HepG2 (cell line): ENCODE results near the gene RER1. TPM values are rescaled to one million over a fixed set of nuclear protein-coding genes. Genes with fewer than 3 reads are reported as not detected.

Source experiments
- ATAC-seq: fragments of 200-7000 bp; cut with Tn5 transposase; 3 replicates; pipeline ENCODE4 v1.9.1; 2020; ENCODE audit warnings: mild to moderate bottlenecking, moderate library complexity
- BruUV-seq: library from RNA; stranded (reverse); fragments of 400-500 nt; replicated peaks from 2 replicates; lab custom pipeline; 2021; lab: Mats Ljungman, UMichigan
- CTCF ChIA-PET: fragments of 300-600 bp; formaldehyde crosslinking; extraction: SDS; loops from one replicate; lab custom pipeline; 2021; ENCODE audit warnings: low total read pairs, inconsistent platforms, low intra/inter-chr PET ratio; lab: Yijun Ruan, JAX
- POLR2A ChIA-PET: fragments of 350-600 bp; sonication (Branson Sonifier 250); formaldehyde crosslinking; loops from one replicate; lab custom pipeline; 2020; ENCODE audit warnings: antibody characterized with exemption, inconsistent platforms; lab: Yijun Ruan, JAX
- DNase-seq: peaks from one replicate; pipeline ENCODE4 v3.0.0-alpha.2; 2015; ENCODE audit warnings: low spot score
- FAIRE-seq: peaks from 3 replicates; lab custom pipeline; 2011; peaks lifted over from hg19 to GRCh38; lab: Jason Lieb, UNC
- H2AFZ ChIP-seq: one replicate; pipeline ENCODE4 v1.6.1; 2011; ENCODE audit warnings: low read length, inconsistent platforms
- H3K27ac ChIP-seq: fragments of 300-600 bp; 3 replicates; pipeline ENCODE4 v1.8.0; 2011; ENCODE audit warnings: mixed run types, mild to moderate bottlenecking, mixed read lengths, low read length, inconsistent platforms; ENCODE audit not compliant: insufficient read depth; ENCODE audit errors: extremely low read length
- H3K27me3 ChIP-seq, 2 experiments: fragments of 200-600 bp in 1 of 2; 2 replicates in 1 of 2; 3 replicates in 1 of 2; pipeline versions ENCODE4 v1.6.0 to v1.8.0; 2011; ENCODE audit warnings: low read length in 2 of 2, mild to moderate bottlenecking in 2 of 2, moderate library complexity in 2 of 2, inconsistent platforms in 1 of 2; ENCODE audit not compliant: insufficient read depth in 2 of 2, control insufficient read depth in 1 of 2
- H3K36me3 ChIP-seq, 2 experiments: fragments of 200-600 bp in 1 of 2; replicated peaks in 1 of 2; 2 replicates in 1 of 2; 3 replicates in 1 of 2; pipeline versions ENCODE4 v1.5.1 to v1.8.0; 2011; ENCODE audit warnings: low read length in 2 of 2, inconsistent platforms in 1 of 2; ENCODE audit not compliant: insufficient read depth in 2 of 2, control insufficient read depth in 1 of 2
- H3K4me1 ChIP-seq: 2 replicates; pipeline ENCODE4 v1.5.1; 2012; ENCODE audit warnings: low read length, inconsistent platforms; ENCODE audit not compliant: insufficient read depth
- H3K4me2 ChIP-seq: 2 replicates; pipeline ENCODE4 v1.6.0; 2011; ENCODE audit warnings: low read depth, low read length, inconsistent platforms
- H3K4me3 ChIP-seq, 3 experiments: fragments of 200-600 bp in 1 of 3; sonication (generic), shearing (Covaris generic) in 1 of 3; replicated peaks in 1 of 3; 2 replicates each; pipeline ENCODE4 v1.5.1; 2011 to 2016; ENCODE audit warnings: low read length in 3 of 3, inconsistent platforms in 2 of 3, low read depth in 2 of 3, mild to moderate bottlenecking in 2 of 3, control low read depth in 1 of 3, mixed read lengths in 1 of 3; ENCODE audit not compliant: insufficient read depth in 1 of 3
- H3K79me2 ChIP-seq: one replicate; pipeline ENCODE4 v1.6.1; 2011; ENCODE audit warnings: low read length, inconsistent platforms; ENCODE audit not compliant: insufficient read depth
- H3K9ac ChIP-seq: 2 replicates; pipeline ENCODE4 v1.6.0; 2011; ENCODE audit warnings: mild to moderate bottlenecking, low read depth, low read length, inconsistent platforms; ENCODE audit not compliant: insufficient read depth
- H3K9me3 ChIP-seq: 2 replicates; pipeline ENCODE4 v1.5.1; 2012; ENCODE audit warnings: mild to moderate bottlenecking, low read length
- H4K20me1 ChIP-seq: 2 replicates; pipeline ENCODE4 v1.6.0; 2011; ENCODE audit warnings: inconsistent platforms, mild to moderate bottlenecking, low read length, moderate library complexity; ENCODE audit not compliant: insufficient read depth
- KDM1A ChIP-seq: IDR thresholded peaks from 2 replicates; pipeline ENCODE4 v1.6.1; 2016; ENCODE audit warnings: missing compliant biosample characterization
- POLR2A ChIP-seq, 2 experiments: IDR thresholded peaks; 2 replicates each; pipeline ENCODE4 v1.6.1; 2011; ENCODE audit warnings: low read depth in 2 of 2, low read length in 2 of 2, mild to moderate bottlenecking in 1 of 2, moderate library complexity in 1 of 2; ENCODE audit not compliant: insufficient read depth in 1 of 2
- ZNF280D ChIP-seq: sonication (generic); formaldehyde crosslinking; IDR thresholded peaks from 2 replicates; pipeline ENCODE4 v1.5.1; 2020; ENCODE audit warnings: mild to moderate bottlenecking, missing genetic modification reagents
- ZNF710 ChIP-seq: sonication (generic); formaldehyde crosslinking; IDR thresholded peaks from 2 replicates; pipeline ENCODE4 v1.5.0; 2020; ENCODE audit warnings: mild to moderate bottlenecking, missing genetic modification reagents, borderline replicate concordance
- whole genome bisulfite sequencing: methylation state at CpG from one replicate; pipeline ENCODE4 v1.1.6; 2017; ENCODE audit warnings: low lambda C conversion rate; 5-methylcytosine and 5-hydroxymethylcytosine counted together
- in situ Hi-C: cut with HindIII; loops from 2 replicates; pipeline ENCODE4 v1.10.0; 2017; ENCODE audit warnings: low pct_unique_long_range_greater_than_20kb; ENCODE audit not compliant: extremely low pct_ligation_motif_present
- intact Hi-C: fragments of 100-400 bp; cut with micrococcal nuclease; formaldehyde crosslinking; loops from one replicate; pipeline ENCODE4 v1.10.0; 2022; ENCODE audit not compliant: unreplicated experiment
- polyA plus RNA-seq, 8 experiments: library from polyadenylated mRNA; depleted of rRNA in 3 of 8; stranded (reverse) in 7 of 8; unstranded in 1 of 8; fragments of >200 nt; fragmentation: Illumina TruSeq in 4 of 8; extraction: Trizol in 4 of 8; gene quantifications; 2 replicates each; pipeline versions ENCODE4 v1.2.1 to v1.2.3, GENCODE V29; 2011 to 2016; ENCODE audit warnings: low read depth in 4 of 8, missing spikeins in 1 of 8, mixed read lengths in 1 of 8; ENCODE audit not compliant: insufficient read depth in 1 of 8
- total RNA-seq, 5 experiments: library from RNA; depleted of rRNA; stranded (reverse); fragments of >200 nt; fragmentation: Illumina TruSeq; extraction: Trizol; gene quantifications; 2 replicates each; pipeline ENCODE4 v1.2.3, GENCODE V29; 2016; ENCODE audit warnings: low read depth in 1 of 5

The RER1 gene
- total and polyA plus RNA-seq, 2 of the 13 experiments (the other 11 are each of a cell fraction or from before 2014, with no cell fraction given): 128 to 164 TPM

- no peak for TF ChIP-seq ZNF710 (CRISPR knock-in tag)
- TF ChIP-seq KDM1A (CRISPR knock-in tag): peak; percentile 94
These were observed 1.8 kb downstream of the RER1 start (continued) for GRCh38 chr1:2393471-2393877.

- Histone ChIP-seq H2AFZ (no peak overlapping the region), H3K4me1 (peaks cover 34% of the 10 kb centered on the region), H3K79me2 (peaks cover 36% of the 10 kb centered on the region), H3K9ac (peak overlapping the region; percentile 85; the same call in 1 of the 2 replicates), H3K4me2 (peak overlapping the region; percentile 92), H3K4me3 (no peak overlapping the region), H4K20me1 (peaks cover 8% of the 10 kb centered on the region; the same call in 1 of the 2 replicates), H3K27ac (peak overlapping the region; percentile 54), H3K9me3 (no peaks in the 10 kb centered on the region), H3K27me3 (no peaks in the 10 kb centered on the region; a peak in 1 of 5 replicates), H3K36me3 (peaks cover 18 to 36% of the 10 kb centered on the region in 2 experiments)
- WGBS: 80% methylated on average over 2 of the region's 7 CpGs
- intact Hi-C loops (no loop called here), in situ Hi-C loops (no loop called here)
- BruUV-seq: no TSS peak
- no peak for DNase-seq
- TF ChIP-seq ZNF280D (CRISPR knock-in tag) (no peak), POLR2A (IDR thresholded peaks at IDR 0.05; ENCODE audit: insufficient read depth in 1 of 2, low read depth in 2 of 2, low read length in 2 of 2) (0 out of 4 replicates have a peak, but pooled peaks of 1 of the 2 experiments have one; percentile 25)
- CTCF ChIA-PET: no interaction called here
- ATAC-seq: no peak
- FAIRE-seq: no peak
- POLR2A ChIA-PET: interaction anchor here (1.0 kb wide), 1 partner anchor 188 kb away, joined by 3 read pairs; no protein-coding TSS in a partner anchor
These were observed 2.6 kb downstream of the RER1 start for GRCh38 chr1:2394220-2394619.
